Measurements from ENCODE around the gene GMPR.

GRCh38 chr6:16251706-16252105 lies 13.3 kb downstream of the GMPR start:
- TF ChIP-seq POLR2AphosphoS5 (IDR thresholded peaks at IDR 0.05; ENCODE audit: insufficient read depth, low read depth, low read length) = no peak
- no peak for TF ChIP-seq JUN (IDR thresholded peaks at IDR 0.05; ENCODE audit: borderline replicate concordance, insufficient read depth, insufficient read length, low read depth)
- TF ChIP-seq CTCF (IDR thresholded peaks at IDR 0.05; ENCODE audit: extremely low read depth in 1 of 2, insufficient read depth in 1 of 2, low read depth in 1 of 2, low read length in 2 of 2) = no peak

Measured in endothelial cell of umbilical vein (primary cell).